Nephron (organoid): Measurements from ENCODE around the gene FAM180A.

Experiments used
- H3K27ac Mint-ChIP-seq, 3 experiments: 2 replicates each; pipeline ENCODE4 v1.8.0; 2020; ENCODE audit warnings: mixed read lengths in 3 of 3, mild to moderate bottlenecking in 2 of 3, moderate library complexity in 1 of 3
- H3K27me3 Mint-ChIP-seq: 2 replicates; pipeline ENCODE4 v1.8.0; 2021; ENCODE audit warnings: low read depth, mild to moderate bottlenecking, moderate library complexity, mixed read lengths
- H3K36me3 Mint-ChIP-seq: 2 replicates; pipeline ENCODE4 v1.8.0; 2020; ENCODE audit warnings: low read depth, mixed read lengths
- H3K4me1 Mint-ChIP-seq: 2 replicates; pipeline ENCODE4 v1.8.0; 2020; ENCODE audit warnings: mixed read lengths
- H3K4me3 Mint-ChIP-seq, 3 experiments: 2 replicates each; pipeline ENCODE4 v1.8.0; 2020; ENCODE audit warnings: mild to moderate bottlenecking in 3 of 3, mixed read lengths in 3 of 3, moderate library complexity in 2 of 3
- H3K9me3 Mint-ChIP-seq: 2 replicates; pipeline ENCODE4 v1.8.0; 2020; ENCODE audit warnings: mixed read lengths
- CTCF ChIP-seq, 3 experiments: fragments of 200-600 bp; sonication (generic); IDR thresholded peaks; one replicate each; pipeline ENCODE4 v1.5.0; 2021; ENCODE audit warnings: antibody characterized with exemption in 3 of 3; ENCODE audit not compliant: unreplicated experiment in 3 of 3

FAM180A gene

GRCh38 chr7:135770139-135770710, 21.6 kb upstream of the FAM180A start:
- TF ChIP-seq CTCF (IDR thresholded peaks at IDR 0.05; ENCODE audit: unreplicated experiment in 3 of 3), result no peak
- Mint-ChIP-seq H3K27ac (no peak overlapping the region), H3K36me3 (no peaks in the 10 kb centered on the region), H3K4me3 (no peak overlapping the region), H3K27me3 (peaks cover 3% of the 10 kb centered on the region), H3K4me1 (peaks cover 30% of the 10 kb centered on the region), H3K9me3 (no peaks in the 10 kb centered on the region)

GRCh38 chr7:135769005-135769802, 20.6 kb upstream of the FAM180A start:
- H3K4me3 Mint-ChIP-seq, result no peak overlapping the region
- no peak overlapping the region for H3K27ac Mint-ChIP-seq
- no peaks in the 10 kb centered on the region for H3K36me3 Mint-ChIP-seq
- no peak for TF ChIP-seq CTCF (IDR thresholded peaks at IDR 0.05; ENCODE audit: unreplicated experiment in 3 of 3)
- peaks cover 27% of the 10 kb centered on the region for H3K4me1 Mint-ChIP-seq
- H3K27me3 Mint-ChIP-seq, result peaks cover 3% of the 10 kb centered on the region
- no peaks in the 10 kb centered on the region for H3K9me3 Mint-ChIP-seq

GRCh38 chr7:135768467-135768866, 19.9 kb upstream of the FAM180A start:
- Mint-ChIP-seq H3K27me3 (peaks cover 3% of the 10 kb centered on the region), H3K9me3 (no peaks in the 10 kb centered on the region), H3K36me3 (no peaks in the 10 kb centered on the region), H3K4me3 (no peak overlapping the region), H3K27ac (no peak overlapping the region), H3K4me1 (peaks cover 19% of the 10 kb centered on the region)
- TF ChIP-seq CTCF (IDR thresholded peaks at IDR 0.05; ENCODE audit: unreplicated experiment in 3 of 3), result no peak

GRCh38 chr7:135768064-135768463, 19.5 kb upstream of the FAM180A start:
- no peak for TF ChIP-seq CTCF (IDR thresholded peaks at IDR 0.05; ENCODE audit: unreplicated experiment in 3 of 3)
- no peaks in the 10 kb centered on the region for H3K9me3 Mint-ChIP-seq
- no peak overlapping the region for H3K27ac Mint-ChIP-seq
- H3K36me3 Mint-ChIP-seq, result no peaks in the 10 kb centered on the region
- peaks cover 3% of the 10 kb centered on the region for H3K27me3 Mint-ChIP-seq
- H3K4me1 Mint-ChIP-seq, result peaks cover 15% of the 10 kb centered on the region
- H3K4me3 Mint-ChIP-seq, result no peak overlapping the region

- H3K27me3 Mint-ChIP-seq, result peaks cover 4% of the 10 kb centered on the region
- no peaks in the 10 kb centered on the region for H3K9me3 Mint-ChIP-seq
- H3K4me1 Mint-ChIP-seq, result peaks cover under 1% of the 10 kb centered on the region
- no peak overlapping the region for H3K4me3 Mint-ChIP-seq
- H3K36me3 Mint-ChIP-seq, result no peaks in the 10 kb centered on the region
- no peak overlapping the region for H3K27ac Mint-ChIP-seq
- TF ChIP-seq CTCF (IDR thresholded peaks at IDR 0.05; ENCODE audit: unreplicated experiment in 3 of 3), result no peak
Observed at GRCh38 chr7:135763261-135763660, 14.6 kb upstream of the FAM180A start.
